DMS53 treated with DMSO at 0.1 percent for 48 hours (cell line): ENCODE results near the gene USP25.

Source experiments
- DNase-seq: peaks from one replicate; lab custom pipeline; 2025; ENCODE audit not compliant: unreplicated experiment; lab: John Stamatoyannopoulos, UW

The USP25 gene

GRCh38 chr21:15763359-15763758 is 33.6 kb downstream of the USP25 start:
- no peak for DNase-seq

- no peak for DNase-seq
Measured at GRCh38 chr21:15764878-15765277, 35.1 kb downstream of the USP25 start.

GRCh38 chr21:15766952-15767603 is 37.3 kb downstream of the USP25 start:
- no peak for DNase-seq

- no peak for DNase-seq
Measured at GRCh38 chr21:15768045-15768601, 38.3 kb downstream of the USP25 start.

- no peak for DNase-seq
Measured at GRCh38 chr21:15768853-15769252, 39.1 kb downstream of the USP25 start.

- no peak for DNase-seq
Measured at GRCh38 chr21:15771311-15771710, 41.5 kb downstream of the USP25 start.

- DNase-seq: no peak
Measured at GRCh38 chr21:15772654-15773053, 42.9 kb downstream of the USP25 start.

GRCh38 chr21:15774590-15774989 is 44.8 kb downstream of the USP25 start:
- DNase-seq: no peak

GRCh38 chr21:15775291-15775690 is 45.5 kb downstream of the USP25 start:
- no peak for DNase-seq

- no peak for DNase-seq
Measured at GRCh38 chr21:15775981-15776380, 46.2 kb downstream of the USP25 start.

- DNase-seq: no peak
Measured at GRCh38 chr21:15776818-15777217, 47.0 kb downstream of the USP25 start.

GRCh38 chr21:15781986-15782385 is 52.2 kb downstream of the USP25 start:
- DNase-seq: no peak

- DNase-seq: no peak
Measured at GRCh38 chr21:15788847-15789523, 59.2 kb downstream of the USP25 start.

- no peak for DNase-seq
Measured at GRCh38 chr21:15793109-15793508, 63.3 kb downstream of the USP25 start.

GRCh38 chr21:15793550-15794235 is 63.9 kb downstream of the USP25 start:
- DNase-seq: no peak

- no peak for DNase-seq
Measured at GRCh38 chr21:15794277-15794912, 64.6 kb downstream of the USP25 start.

- no peak for DNase-seq
Measured at GRCh38 chr21:15795533-15795932, 65.8 kb downstream of the USP25 start.

GRCh38 chr21:15797577-15798363 is 68.0 kb downstream of the USP25 start:
- DNase-seq: no peak

GRCh38 chr21:15801352-15801863 is 71.6 kb downstream of the USP25 start:
- DNase-seq: no peak

GRCh38 chr21:15804247-15805005 is 74.6 kb downstream of the USP25 start:
- no peak for DNase-seq
